B cell (primary cell): ENCODE data around the gene TMX4. TPM values are rescaled to one million over a fixed set of nuclear protein-coding genes. Genes with fewer than 3 reads are reported as not detected.

ENCODE experiments used
- ATAC-seq: fragments of 200-7000 bp; cut with Tn5 transposase; one replicate; pipeline ENCODE4 v1.10.0; 2021; ENCODE audit warnings: low read depth, mild to moderate bottlenecking, moderate number of reproducible peaks, moderate library complexity
- CTCF ChIA-PET: fragments of 350-600 bp; sonication (Branson Sonifier 250); formaldehyde crosslinking; loops from one replicate; lab custom pipeline; 2021; ENCODE audit warnings: antibody characterized with exemption, inconsistent platforms; lab: Charles Lee
- POLR2A ChIA-PET: fragments of 350-600 bp; sonication (Branson Sonifier 250); formaldehyde crosslinking; loops from one replicate; lab custom pipeline; 2021; ENCODE audit warnings: antibody characterized with exemption; lab: Charles Lee
- DNase-seq: peaks from one replicate; pipeline ENCODE4 v3.0.0; 2013
- H2AFZ ChIP-seq: 2 replicates; pipeline ENCODE4 v1.6.1; 2012; ENCODE audit warnings: mild to moderate bottlenecking, low read depth, low read length; ENCODE audit not compliant: insufficient read depth, poor library complexity, severe bottlenecking
- H3K27ac ChIP-seq, 2 donors: 1 replicate in 1 of 2; 2 replicates in 1 of 2; pipeline ENCODE4 v1.5.1; 2012 to 2013; ENCODE audit warnings: low read length in 2 of 2, mild to moderate bottlenecking in 2 of 2, moderate library complexity in 1 of 2
- H3K27me3 ChIP-seq, 4 experiments: fragments of 200-600 bp in 1 of 4; sonication (generic) in 1 of 4; replicated peaks in 1 of 4; 1 replicate in 2 of 4; 2 replicates in 2 of 4; pipeline versions ENCODE4 v1.6.1 to v1.7.0; 2013 to 2016; ENCODE audit warnings: low read length in 3 of 4, mild to moderate bottlenecking in 2 of 4, mixed read lengths in 1 of 4, moderate library complexity in 1 of 4; ENCODE audit not compliant: insufficient read depth in 4 of 4, control insufficient read depth in 3 of 4; ENCODE audit errors: control extremely low read depth in 1 of 4
- H3K36me3 ChIP-seq, 2 experiments: replicated peaks in 1 of 2; 1 replicate in 1 of 2; 2 replicates in 1 of 2; pipeline versions ENCODE4 v1.6.1 to v1.7.1; 2013; ENCODE audit warnings: low read length in 1 of 2; ENCODE audit not compliant: insufficient read depth in 2 of 2, control insufficient read depth in 1 of 2; ENCODE audit errors: control extremely low read depth in 1 of 2, extremely low read depth in 1 of 2
- H3K4me1 ChIP-seq, 2 donors: fragments of 200-600 bp in 1 of 2; sonication (generic) in 1 of 2; 1 replicate in 1 of 2; 2 replicates in 1 of 2; pipeline versions ENCODE4 v1.5.1 to v1.6.1; 2013 to 2017; ENCODE audit warnings: low read length in 2 of 2; ENCODE audit not compliant: control insufficient read depth in 2 of 2, insufficient read depth in 2 of 2
- H3K4me2 ChIP-seq: replicated peaks from 2 replicates; pipeline ENCODE3; 2012; ENCODE audit warnings: mild to moderate bottlenecking, low read depth, low read length; ENCODE audit not compliant: poor library complexity, severe bottlenecking
- H3K4me3 ChIP-seq, 5 experiments: fragments of 200-600 bp in 1 of 5; sonication (generic) in 1 of 5; 1 replicate in 3 of 5; 2 replicates in 2 of 5; pipeline versions ENCODE4 v1.5.1 to v1.7.0; 2011 to 2016; ENCODE audit warnings: low read length in 4 of 5, mild to moderate bottlenecking in 4 of 5, low read depth in 2 of 5, control low read depth in 1 of 5, moderate library complexity in 1 of 5; ENCODE audit not compliant: insufficient read depth in 1 of 5; ENCODE audit errors: control extremely low read depth in 1 of 5, extremely low read depth in 1 of 5
- H3K79me2 ChIP-seq: fragments of 200-600 bp; sonication (generic); one replicate; pipeline ENCODE4 v1.6.0; 2016; ENCODE audit warnings: low read length; ENCODE audit not compliant: control insufficient read depth, insufficient read depth
- H3K9ac ChIP-seq: fragments of 200-600 bp; sonication (generic); 2 replicates; pipeline ENCODE4 v1.6.1; 2017; ENCODE audit warnings: mild to moderate bottlenecking, low read length, moderate library complexity
- H3K9me3 ChIP-seq, 3 donors: one replicate each; pipeline versions ENCODE4 v1.6.1 to v1.7.1; 2013; ENCODE audit warnings: low read length in 2 of 3; ENCODE audit not compliant: control insufficient read depth in 2 of 3, insufficient read depth in 1 of 3; ENCODE audit errors: control extremely low read depth in 1 of 3
- H4K20me1 ChIP-seq: 2 replicates; pipeline ENCODE4 v1.6.0; 2012; ENCODE audit warnings: mild to moderate bottlenecking, low read length; ENCODE audit not compliant: insufficient read depth, control insufficient read depth, poor library complexity, severe bottlenecking
- H3K27ac Mint-ChIP-seq: one replicate; pipeline ENCODE4 v1.8.0; 2021; ENCODE audit warnings: mixed read lengths
- H3K27me3 Mint-ChIP-seq: one replicate; pipeline ENCODE4 v1.8.0; 2021; ENCODE audit warnings: mixed read lengths
- H3K4me1 Mint-ChIP-seq: one replicate; pipeline ENCODE4 v1.8.0; 2021; ENCODE audit warnings: mixed read lengths
- H3K4me3 Mint-ChIP-seq: one replicate; pipeline ENCODE4 v1.8.0; 2021; ENCODE audit warnings: mixed read lengths
- H3K9me3 Mint-ChIP-seq: one replicate; pipeline ENCODE4 v1.8.0; 2022; ENCODE audit warnings: mixed read lengths; ENCODE audit not compliant: insufficient read depth
- EZH2 ChIP-seq: IDR thresholded peaks from 2 replicates; pipeline ENCODE4 v1.6.1; 2012; ENCODE audit warnings: borderline replicate concordance, low read depth, mild to moderate bottlenecking, moderate library complexity, low read length; ENCODE audit not compliant: insufficient read depth, poor library complexity, severe bottlenecking
- WGBS: methylation state at CpG from one replicate; pipeline ENCODE4 v1.1.5; 2013; ENCODE audit warnings: missing lambda C conversion rate; ENCODE audit not compliant: insufficient coverage; 5-methylcytosine and 5-hydroxymethylcytosine counted together
- intact Hi-C: fragments of 100-400 bp; cut with micrococcal nuclease; formaldehyde crosslinking; loops from one replicate; pipeline ENCODE4 v1.10.0; 2022
- polyA plus RNA-seq: library from polyadenylated mRNA; depleted of rRNA; stranded (reverse); fragments of >200 nt; gene quantifications from 2 replicates; pipeline ENCODE4 v1.2.3, GENCODE V29; 2012
- total RNA-seq, 2 donors: library from RNA; stranded (reverse); fragments of 120-200 nt in 1 of 2; gene quantifications; 1 replicate in 1 of 2; 2 replicates in 1 of 2; pipeline versions ENCODE4 v1.2.3 to v1.2.4, GENCODE V29; 2013 to 2022
- TF ChIP-seq, protein P1 (sequence below): fragments of 200-600 bp; IDR thresholded peaks from one replicate; pipeline ENCODE4 v1.8.0; 2022; ENCODE audit warnings: antibody characterized with exemption, mild to moderate bottlenecking

Gene TMX4
- total and polyA plus RNA-seq, 2 donors (not counting 1 experiment from before 2014, with no cell fraction given): 5.8 to 62.9 TPM

DNA sequence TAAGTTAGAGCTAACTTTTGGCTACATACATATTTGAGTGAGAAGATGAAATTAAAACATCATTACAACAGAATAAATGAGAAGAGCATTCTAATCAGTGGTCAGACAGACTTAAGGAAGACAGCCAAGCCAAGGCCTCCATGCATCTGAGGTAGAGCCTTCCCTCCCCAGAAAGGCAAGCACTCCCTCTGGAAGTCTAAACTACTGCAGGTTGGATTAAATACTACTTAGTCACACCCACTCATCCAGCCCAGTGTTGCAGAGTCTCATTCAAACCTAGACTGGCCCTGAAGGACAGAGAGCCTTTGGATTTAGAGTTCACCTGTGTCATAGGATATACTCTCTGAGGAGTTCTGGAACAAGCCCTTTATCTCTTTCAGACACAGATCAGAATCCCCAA lies 29.2 kb downstream of the TMX4 start:
- Histone ChIP-seq H3K4me3 (no peak overlapping the region), H3K27me3 (no peaks in the 10 kb centered on the region), H3K36me3 (peaks cover 21 to 44% of the 10 kb centered on the region in 2 experiments), H3K9ac (no peak overlapping the region), H3K4me1 (no peaks in the 10 kb centered on the region), H4K20me1 (no peaks in the 10 kb centered on the region), H2AFZ (no peak overlapping the region), H3K4me2 (no peak overlapping the region), H3K27ac (no peak overlapping the region), H3K9me3 (peaks cover 0 to 5% (median 4%) of the 10 kb centered on the region in 3 donors), H3K79me2 (no peaks in the 10 kb centered on the region)
- peaks cover 3% of the 10 kb centered on the region for H3K9me3 Mint-ChIP-seq
- ChIA-PET CTCF (no interaction called here), POLR2A (no interaction called here)
- no peaks in the 10 kb centered on the region for H3K4me1 Mint-ChIP-seq
- no peak overlapping the region for H3K27ac Mint-ChIP-seq
- H3K4me3 Mint-ChIP-seq: no peak overlapping the region
- ATAC-seq (no peak), DNase-seq (no peak)
- H3K27me3 Mint-ChIP-seq: no peaks in the 10 kb centered on the region
- no peak for TF ChIP-seq EZH2
- TF ChIP-seq, protein P1, sequence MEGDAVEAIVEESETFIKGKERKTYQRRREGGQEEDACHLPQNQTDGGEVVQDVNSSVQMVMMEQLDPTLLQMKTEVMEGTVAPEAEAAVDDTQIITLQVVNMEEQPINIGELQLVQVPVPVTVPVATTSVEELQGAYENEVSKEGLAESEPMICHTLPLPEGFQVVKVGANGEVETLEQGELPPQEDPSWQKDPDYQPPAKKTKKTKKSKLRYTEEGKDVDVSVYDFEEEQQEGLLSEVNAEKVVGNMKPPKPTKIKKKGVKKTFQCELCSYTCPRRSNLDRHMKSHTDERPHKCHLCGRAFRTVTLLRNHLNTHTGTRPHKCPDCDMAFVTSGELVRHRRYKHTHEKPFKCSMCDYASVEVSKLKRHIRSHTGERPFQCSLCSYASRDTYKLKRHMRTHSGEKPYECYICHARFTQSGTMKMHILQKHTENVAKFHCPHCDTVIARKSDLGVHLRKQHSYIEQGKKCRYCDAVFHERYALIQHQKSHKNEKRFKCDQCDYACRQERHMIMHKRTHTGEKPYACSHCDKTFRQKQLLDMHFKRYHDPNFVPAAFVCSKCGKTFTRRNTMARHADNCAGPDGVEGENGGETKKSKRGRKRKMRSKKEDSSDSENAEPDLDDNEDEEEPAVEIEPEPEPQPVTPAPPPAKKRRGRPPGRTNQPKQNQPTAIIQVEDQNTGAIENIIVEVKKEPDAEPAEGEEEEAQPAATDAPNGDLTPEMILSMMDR: no peak
- intact Hi-C loops: no loop called here

DNA sequence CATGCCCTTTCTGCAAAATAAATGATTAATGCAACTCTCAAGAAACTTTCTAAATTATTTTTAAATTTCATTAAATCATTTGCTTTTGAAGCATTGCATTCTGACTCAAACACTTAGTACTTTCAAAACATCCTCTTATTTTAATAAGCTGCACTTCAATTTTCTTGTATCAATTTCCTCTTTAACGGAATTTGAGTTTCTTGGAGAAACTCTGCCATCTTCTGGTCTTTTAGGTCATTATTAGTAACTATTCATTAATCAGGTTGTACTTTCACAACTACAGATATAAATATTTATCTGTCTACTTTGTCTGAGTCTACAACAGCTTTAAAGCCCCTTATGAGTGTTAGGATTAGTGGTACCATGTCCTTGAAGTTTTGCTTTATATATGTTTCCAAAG lies 30.2 kb downstream of the TMX4 start:
- H2AFZ ChIP-seq: no peak overlapping the region
- H3K27ac ChIP-seq: no peak overlapping the region
- TF ChIP-seq, protein P1: no peak
- no peak for TF ChIP-seq EZH2
- H3K4me1 ChIP-seq: no peaks in the 10 kb centered on the region
- intact Hi-C loops: no loop called here
- Mint-ChIP-seq H3K27ac (no peak overlapping the region), H3K27me3 (no peaks in the 10 kb centered on the region), H3K4me1 (no peaks in the 10 kb centered on the region), H3K4me3 (no peak overlapping the region), H3K9me3 (no peaks in the 10 kb centered on the region)
- DNase-seq (no peak), ATAC-seq (no peak)
- H3K4me2 ChIP-seq: no peak overlapping the region
- no peaks in the 10 kb centered on the region for H4K20me1 ChIP-seq
- H3K79me2 ChIP-seq: no peaks in the 10 kb centered on the region
- POLR2A ChIA-PET: no interaction called here
- no peaks in the 10 kb centered on the region for H3K27me3 ChIP-seq
- peaks cover 0 to 4% (median 4%) of the 10 kb centered on the region in 3 donors for H3K9me3 ChIP-seq
- no peak overlapping the region for H3K9ac ChIP-seq
- WGBS: no CpG with 5 or more reads among the region's 1 CpG
- CTCF ChIA-PET: no interaction called here
- no peak overlapping the region for H3K4me3 ChIP-seq
- H3K36me3 ChIP-seq: peaks cover 17 to 40% of the 10 kb centered on the region in 2 experiments
